Measurements from ENCODE around the gene TMC6. TPM values are rescaled to one million over a fixed set of nuclear protein-coding genes. Genes with fewer than 3 reads are reported as not detected.

TMC6 gene
- total and polyA plus RNA-seq, 4 donors: 5.5 to 63.2 (median 21.4) TPM

DNA sequence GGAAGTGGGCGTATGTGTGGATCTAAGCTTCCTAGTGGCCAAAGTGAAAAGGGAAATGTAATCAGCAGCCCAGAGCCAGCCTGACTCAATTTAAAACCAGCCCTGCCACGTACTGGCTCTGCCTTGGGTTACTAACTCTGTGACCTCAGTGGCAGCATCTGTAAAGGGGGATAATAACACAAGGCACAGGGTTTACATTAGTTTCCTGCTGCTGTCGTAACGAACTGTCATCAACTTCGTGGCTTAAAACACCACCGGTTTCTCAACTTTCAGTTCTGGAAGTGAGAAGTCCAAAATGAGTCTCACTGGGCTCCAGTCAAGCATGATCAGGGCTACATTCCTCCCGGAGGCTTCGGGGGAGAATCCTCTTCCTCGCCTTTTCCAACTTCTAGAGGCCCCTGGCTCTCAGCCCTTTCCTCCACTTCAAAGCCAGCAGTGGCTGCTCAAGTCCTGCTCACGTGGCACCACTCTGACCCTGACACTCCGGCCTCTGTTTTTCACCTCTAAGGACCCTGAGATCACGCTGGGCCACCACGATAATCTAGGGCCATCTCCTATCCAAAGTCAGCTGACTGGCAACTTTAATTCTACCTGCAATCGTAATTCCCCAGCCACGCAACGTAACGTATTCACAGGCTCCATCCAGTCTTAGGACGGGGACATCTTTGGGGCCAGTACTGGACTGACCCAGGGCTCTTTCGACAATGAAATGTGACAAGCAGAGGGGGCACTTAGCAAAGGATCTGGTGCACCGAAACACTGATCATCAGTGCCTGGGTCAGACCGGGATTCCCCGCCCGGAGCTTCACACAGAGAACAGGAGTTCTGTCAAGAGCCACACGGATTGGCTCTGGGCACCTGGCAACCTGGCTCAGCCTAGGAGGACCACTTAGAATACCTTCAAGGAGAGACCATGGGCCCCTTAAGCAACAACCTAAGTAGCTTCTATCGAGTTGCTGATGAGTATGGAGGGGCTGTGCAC is 14.5 kb downstream of the TMC6 start:
- H3K4me1 ChIP-seq (ENCODE audit: control insufficient read depth in 1 of 2, insufficient read depth in 2 of 2, low read length in 2 of 2): no peaks in the 10 kb centered on the region
- H3K27ac ChIP-seq (ENCODE audit: low read depth in 1 of 2, low read length in 2 of 2): no peak overlapping the region
- H3K9me3 ChIP-seq (ENCODE audit: control insufficient read depth, low read length): no peaks in the 10 kb centered on the region
- H3K27me3 ChIP-seq (ENCODE audit: control insufficient read depth in 1 of 2, insufficient read depth in 2 of 2, low read length in 1 of 2): no peaks in the 10 kb centered on the region
- WGBS, 2 donors: 90 to 93% methylated on average over 25 of the region's 25 CpGs
- ATAC-seq (ENCODE audit: low FRiP score) (no peak), DNase-seq (peak; percentile 45 to 59)
- H3K36me3 ChIP-seq (ENCODE audit: control insufficient read depth in 1 of 2, insufficient read depth in 2 of 2, low read length in 1 of 2): no peaks in the 10 kb centered on the region
- H3K4me3 ChIP-seq (ENCODE audit: low read length in 2 of 2): no peak overlapping the region
- intact Hi-C loops (cut with DNase I): loop anchor here (5.0 to 10.0 kb wide), 4 partner anchors 58 to 311 kb away; no protein-coding TSS in a partner anchor

DNA sequence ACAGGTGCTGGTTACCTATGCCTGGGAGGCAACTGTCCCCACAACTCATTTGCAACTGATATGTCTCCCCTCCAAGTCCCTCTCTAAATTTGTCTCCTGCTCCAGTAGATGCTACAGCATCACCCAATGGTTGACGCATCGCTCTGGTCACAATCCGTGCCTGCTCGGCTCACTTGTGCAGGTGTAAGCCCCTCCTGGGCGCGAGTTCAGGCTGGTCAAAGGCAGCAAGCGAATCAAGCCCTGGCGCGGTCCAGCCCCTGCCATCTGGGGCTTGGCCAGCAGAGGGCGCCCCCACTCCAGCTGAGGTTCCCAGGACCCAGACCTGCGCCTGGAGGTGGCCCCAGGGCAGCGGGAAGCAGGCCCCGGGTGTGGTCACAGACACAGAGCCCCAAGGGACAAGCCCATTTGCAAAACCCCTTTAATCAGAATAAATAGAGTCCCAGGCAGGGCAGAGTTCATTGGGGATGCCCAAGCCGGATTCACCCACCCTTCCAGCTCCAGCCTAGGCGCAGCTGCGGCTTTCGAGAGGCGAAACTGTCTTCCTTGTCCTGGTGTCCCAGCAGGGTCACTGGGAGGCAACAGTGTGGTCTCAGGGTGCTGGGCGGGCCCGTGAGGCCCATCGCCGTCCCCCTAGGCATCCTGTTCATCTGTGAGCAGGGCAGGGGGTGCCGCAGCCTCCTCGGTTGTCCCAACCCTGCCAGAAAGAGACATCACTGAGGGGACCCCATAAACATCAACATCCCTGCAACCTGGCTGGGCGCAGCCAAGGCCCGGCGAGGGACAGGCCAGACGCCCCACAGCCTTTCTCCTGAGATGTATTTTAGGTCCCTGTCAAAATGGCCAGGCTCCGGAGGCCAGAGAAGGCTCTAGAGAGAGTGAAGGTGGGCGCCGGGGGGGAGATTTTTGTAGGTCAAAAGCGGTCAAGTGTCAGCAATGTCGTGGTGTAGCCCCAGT is 15.8 kb downstream of the TMC6 start:
- peak; percentile 78 to 92 for DNase-seq
- no peak overlapping the region for H3K4me3 ChIP-seq (ENCODE audit: low read length in 2 of 2)
- no peaks in the 10 kb centered on the region for H3K27me3 ChIP-seq (ENCODE audit: control insufficient read depth in 1 of 2, insufficient read depth in 2 of 2, low read length in 1 of 2)
- H3K27ac ChIP-seq (ENCODE audit: low read depth in 1 of 2, low read length in 2 of 2): no peak overlapping the region
- H3K9me3 ChIP-seq (ENCODE audit: control insufficient read depth, low read length): no peaks in the 10 kb centered on the region
- H3K36me3 ChIP-seq (ENCODE audit: control insufficient read depth in 1 of 2, insufficient read depth in 2 of 2, low read length in 1 of 2): no peaks in the 10 kb centered on the region
- no peaks in the 10 kb centered on the region for H3K4me1 ChIP-seq (ENCODE audit: control insufficient read depth in 1 of 2, insufficient read depth in 2 of 2, low read length in 2 of 2)
- peak; percentile 83 for ATAC-seq (ENCODE audit: low FRiP score)
- intact Hi-C loops (cut with DNase I): loop anchor here (5.0 to 10.0 kb wide), 4 partner anchors 60 to 312 kb away; no protein-coding TSS in a partner anchor
- WGBS, 2 donors: 50 to 54% methylated on average over 33 of the region's 33 CpGs

DNA sequence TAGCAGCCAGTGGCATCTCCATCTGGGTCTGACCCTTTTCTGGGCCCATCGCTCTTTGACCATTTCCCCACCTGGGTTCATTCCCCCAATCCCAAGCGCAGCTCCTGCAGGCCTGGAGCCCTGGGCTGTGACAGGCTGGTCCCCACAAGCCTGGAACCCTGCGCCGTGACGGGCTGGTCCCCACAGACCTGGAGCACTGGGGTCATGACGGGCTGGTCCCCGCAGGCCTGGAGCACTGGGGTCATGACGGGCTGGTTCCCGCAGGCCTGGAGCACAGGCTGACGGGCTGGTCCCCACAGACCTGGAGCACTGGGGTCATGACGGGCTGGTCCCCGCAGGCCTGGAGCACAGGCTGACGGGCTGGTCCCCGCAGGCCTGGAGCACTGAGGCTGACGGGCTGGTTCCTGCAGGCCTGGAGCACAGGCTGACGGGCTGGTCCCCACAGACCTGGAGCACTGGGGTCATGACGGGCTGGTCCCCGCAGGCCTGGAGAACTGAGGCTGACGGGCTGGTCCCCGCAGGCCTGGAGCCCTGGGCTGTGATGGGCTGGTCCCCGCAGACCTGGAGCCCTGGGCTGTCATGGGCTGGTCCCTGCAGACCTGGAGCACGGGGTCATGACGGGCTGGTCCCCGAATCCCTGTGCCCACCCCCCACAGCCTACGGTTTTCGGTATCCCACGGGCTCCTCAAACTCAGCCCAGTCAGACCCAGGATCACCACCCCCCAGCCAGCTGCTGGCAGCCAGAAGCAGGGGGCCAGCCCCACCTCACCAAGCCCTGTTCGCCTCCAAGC is 16.6 kb downstream of the TMC6 start:
- intact Hi-C loops (cut with DNase I): loop anchor here (1.0 to 10.0 kb wide), 5 partner anchors 60 to 313 kb away; no protein-coding TSS in a partner anchor
- DNase-seq (peak; percentile 44 to 71), ATAC-seq (ENCODE audit: low FRiP score) (no peak)
- Histone ChIP-seq H3K4me3 (ENCODE audit: low read length in 2 of 2) (no peak overlapping the region), H3K9me3 (ENCODE audit: control insufficient read depth, low read length) (no peaks in the 10 kb centered on the region), H3K27ac (ENCODE audit: low read depth in 1 of 2, low read length in 2 of 2) (no peak overlapping the region), H3K36me3 (ENCODE audit: control insufficient read depth in 1 of 2, insufficient read depth in 2 of 2, low read length in 1 of 2) (no peaks in the 10 kb centered on the region), H3K27me3 (ENCODE audit: control insufficient read depth in 1 of 2, insufficient read depth in 2 of 2, low read length in 1 of 2) (no peaks in the 10 kb centered on the region), H3K4me1 (ENCODE audit: control insufficient read depth in 1 of 2, insufficient read depth in 2 of 2, low read length in 2 of 2) (no peaks in the 10 kb centered on the region)
- WGBS, 2 donors: 85 to 86% methylated on average over 28 of the region's 28 CpGs

DNA sequence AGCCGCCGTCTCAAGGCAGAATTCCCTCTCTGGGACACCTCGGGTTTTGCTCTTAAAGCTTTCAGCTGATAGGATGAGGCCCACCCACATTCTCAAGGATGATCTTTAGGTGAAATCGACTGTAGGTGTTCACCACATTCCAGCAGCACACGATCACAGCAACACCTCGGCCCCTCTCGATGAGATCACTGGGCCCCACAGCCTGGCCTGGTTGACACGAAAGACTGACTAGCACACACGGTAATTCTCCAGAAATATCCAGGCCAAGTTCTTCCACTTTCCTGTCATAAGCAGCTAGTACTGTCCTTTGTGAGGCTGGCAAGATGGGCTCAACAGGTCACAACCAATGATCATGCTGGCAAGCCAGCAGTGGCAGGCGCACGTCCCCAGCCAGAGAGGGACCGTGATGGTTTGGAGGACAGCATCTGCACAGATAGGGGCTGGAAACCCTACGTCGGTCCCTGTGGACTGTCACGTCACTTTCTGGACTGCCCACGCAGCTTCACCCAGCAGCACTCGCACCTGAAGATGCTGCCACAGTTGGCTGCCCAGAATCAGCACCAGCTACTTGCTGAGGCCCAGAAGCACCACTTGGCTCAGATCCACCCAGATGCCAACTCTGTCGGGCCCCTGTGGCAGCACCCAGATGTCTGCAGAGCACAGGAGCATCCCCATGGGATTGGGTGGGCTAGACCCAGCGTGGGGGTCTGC is 17.4 kb downstream of the TMC6 start:
- peak in 1 of 2 donors; percentile 69 for DNase-seq
- Histone ChIP-seq H3K4me1 (ENCODE audit: control insufficient read depth in 1 of 2, insufficient read depth in 2 of 2, low read length in 2 of 2) (no peaks in the 10 kb centered on the region), H3K4me3 (ENCODE audit: low read length in 2 of 2) (no peak overlapping the region), H3K9me3 (ENCODE audit: control insufficient read depth, low read length) (no peaks in the 10 kb centered on the region), H3K27me3 (ENCODE audit: control insufficient read depth in 1 of 2, insufficient read depth in 2 of 2, low read length in 1 of 2) (no peaks in the 10 kb centered on the region), H3K36me3 (ENCODE audit: control insufficient read depth in 1 of 2, insufficient read depth in 2 of 2, low read length in 1 of 2) (peaks cover 0 to under 1% of the 10 kb centered on the region in 2 donors), H3K27ac (ENCODE audit: low read depth in 1 of 2, low read length in 2 of 2) (no peak overlapping the region)
- intact Hi-C loops (cut with DNase I): loop anchor here (1.0 to 10.0 kb wide), 5 partner anchors 61 to 314 kb away; no protein-coding TSS in a partner anchor
- WGBS, 2 donors: 79 to 80% methylated on average over 19 of the region's 19 CpGs
- no peak for ATAC-seq (ENCODE audit: low FRiP score)

DNA sequence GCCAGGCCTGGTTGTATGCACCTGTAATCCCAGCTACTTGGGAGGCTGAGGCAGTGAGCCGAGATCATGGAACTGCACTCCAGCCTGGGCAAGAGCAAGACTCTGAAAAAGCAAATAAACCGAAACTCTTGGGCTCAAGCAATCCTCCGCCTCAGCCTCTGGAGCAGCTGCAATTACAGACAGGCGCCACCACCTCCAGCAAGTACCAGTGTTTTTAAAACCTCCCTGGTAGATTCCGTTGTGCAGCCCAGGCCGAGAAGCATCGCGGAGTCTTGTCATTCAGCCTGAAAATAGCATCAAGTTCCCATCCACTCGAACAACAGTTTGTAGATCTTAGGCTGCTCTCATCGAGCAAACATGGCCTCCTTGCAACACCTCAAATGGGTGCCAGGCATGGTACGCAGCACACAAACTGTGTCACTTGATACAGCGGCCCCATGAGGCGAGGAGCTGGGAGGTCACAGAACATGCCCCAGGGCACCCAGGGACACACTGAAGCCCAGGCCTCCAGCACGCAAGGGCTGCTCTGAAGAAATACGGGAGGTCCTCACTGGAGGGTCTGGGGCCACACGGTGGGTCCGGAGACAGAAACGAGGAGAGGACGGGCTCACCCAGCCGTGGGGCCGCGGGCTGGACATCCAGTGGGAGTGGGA is 18.1 kb downstream of the TMC6 start:
- DNase-seq (peak in 1 of 2 donors; percentile 74), ATAC-seq (ENCODE audit: low FRiP score) (no peak)
- whole genome bisulfite sequencing, 2 donors: 81 to 86% methylated on average over 22 of the region's 22 CpGs
- H3K36me3 ChIP-seq (ENCODE audit: control insufficient read depth in 1 of 2, insufficient read depth in 2 of 2, low read length in 1 of 2): peaks cover 0 to 2% of the 10 kb centered on the region in 2 donors
- H3K4me3 ChIP-seq (ENCODE audit: low read length in 2 of 2): no peak overlapping the region
- no peak overlapping the region for H3K27ac ChIP-seq (ENCODE audit: low read depth in 1 of 2, low read length in 2 of 2)
- H3K9me3 ChIP-seq (ENCODE audit: control insufficient read depth, low read length): no peaks in the 10 kb centered on the region
- no peaks in the 10 kb centered on the region for H3K27me3 ChIP-seq (ENCODE audit: control insufficient read depth in 1 of 2, insufficient read depth in 2 of 2, low read length in 1 of 2)
- intact Hi-C loops (cut with DNase I): loop anchor here (1.0 to 10.0 kb wide), 5 partner anchors 62 to 314 kb away; no protein-coding TSS in a partner anchor
- no peaks in the 10 kb centered on the region for H3K4me1 ChIP-seq (ENCODE audit: control insufficient read depth in 1 of 2, insufficient read depth in 2 of 2, low read length in 2 of 2)

DNA sequence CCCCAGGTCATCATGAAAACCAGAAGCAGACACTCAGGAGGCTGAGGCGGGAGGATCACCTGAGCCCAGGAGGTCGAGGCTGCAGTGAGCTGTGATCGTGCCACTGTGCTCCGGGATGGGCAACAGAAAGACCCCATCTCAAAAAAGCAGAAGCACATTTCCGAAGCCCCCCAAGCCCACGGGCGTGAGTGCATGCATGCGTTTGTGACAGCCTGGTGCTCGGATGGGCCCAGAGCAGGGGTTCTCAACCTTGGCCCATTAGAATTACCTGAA is 19.1 kb downstream of the TMC6 start:
- no peak overlapping the region for H3K4me3 ChIP-seq (ENCODE audit: low read length in 2 of 2)
- H3K4me1 ChIP-seq (ENCODE audit: control insufficient read depth in 1 of 2, insufficient read depth in 2 of 2, low read length in 2 of 2): no peaks in the 10 kb centered on the region
- H3K9me3 ChIP-seq (ENCODE audit: control insufficient read depth, low read length): no peaks in the 10 kb centered on the region
- ATAC-seq (ENCODE audit: low FRiP score): no peak
- intact Hi-C loops (cut with DNase I): no loop called here
- 84 to 94% methylated on average over 9 of the region's 9 CpGs for WGBS, 2 donors
- peaks cover 0 to 5% of the 10 kb centered on the region in 2 donors for H3K36me3 ChIP-seq (ENCODE audit: control insufficient read depth in 1 of 2, insufficient read depth in 2 of 2, low read length in 1 of 2)
- H3K27ac ChIP-seq (ENCODE audit: low read depth in 1 of 2, low read length in 2 of 2): no peak overlapping the region
- DNase-seq: peak in 1 of 2 donors; percentile 28
- no peaks in the 10 kb centered on the region for H3K27me3 ChIP-seq (ENCODE audit: control insufficient read depth in 1 of 2, insufficient read depth in 2 of 2, low read length in 1 of 2)

DNA sequence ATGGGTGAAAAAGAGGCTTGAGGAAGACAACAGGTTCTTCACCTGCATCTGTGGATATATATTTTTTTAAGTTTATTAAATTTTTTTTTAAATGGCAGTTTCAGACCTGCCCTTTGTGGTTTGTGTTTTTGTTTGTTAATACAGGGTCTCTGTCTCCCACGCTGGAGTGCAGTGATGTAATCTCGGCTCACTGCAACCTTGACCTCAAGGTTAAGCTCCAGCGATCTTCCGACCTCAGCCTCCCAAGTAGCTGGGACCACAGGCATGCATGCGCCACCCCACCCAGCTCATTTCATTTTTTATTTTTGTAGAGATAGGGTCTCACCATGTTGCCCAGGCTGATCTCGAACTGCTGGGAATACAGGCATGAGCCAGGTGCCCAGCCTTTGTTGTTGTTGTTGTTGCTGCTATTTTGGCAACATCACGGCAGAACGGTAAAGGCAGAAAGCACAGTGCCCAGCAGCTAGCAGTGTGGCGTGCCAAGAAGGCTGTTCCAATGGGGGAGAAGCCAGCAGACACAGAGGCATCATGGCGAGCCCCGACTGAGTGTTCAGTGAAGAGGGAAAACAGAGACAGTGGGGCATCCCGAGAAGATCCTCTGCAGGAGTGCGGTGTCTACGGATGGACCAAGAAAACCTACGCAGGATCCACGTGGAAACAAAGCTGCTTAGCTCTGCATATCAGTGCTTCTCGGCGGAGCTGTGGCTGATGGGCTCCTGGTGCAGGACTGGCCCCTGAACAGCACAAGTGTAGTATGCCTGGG is 19.6 kb downstream of the TMC6 start:
- intact Hi-C loops (cut with DNase I): no loop called here
- DNase-seq (peak; percentile 17 to 59), ATAC-seq (ENCODE audit: low FRiP score) (no peak)
- Histone ChIP-seq H3K36me3 (ENCODE audit: control insufficient read depth in 1 of 2, insufficient read depth in 2 of 2, low read length in 1 of 2) (peaks cover 0 to 8% of the 10 kb centered on the region in 2 donors), H3K4me1 (ENCODE audit: control insufficient read depth in 1 of 2, insufficient read depth in 2 of 2, low read length in 2 of 2) (no peaks in the 10 kb centered on the region), H3K9me3 (ENCODE audit: control insufficient read depth, low read length) (no peaks in the 10 kb centered on the region), H3K27ac (ENCODE audit: low read depth in 1 of 2, low read length in 2 of 2) (no peak overlapping the region), H3K4me3 (ENCODE audit: low read length in 2 of 2) (no peak overlapping the region), H3K27me3 (ENCODE audit: control insufficient read depth in 1 of 2, insufficient read depth in 2 of 2, low read length in 1 of 2) (no peaks in the 10 kb centered on the region)
- 61 to 66% methylated on average over 18 of the region's 18 CpGs for WGBS, 2 donors
